GM19351 (cell line): ENCODE results near the gene FMNL3.
"Not testable (repeated sequence)": the region's sequence is repeated elsewhere in the genome, so short reads cannot be mapped to it uniquely, and the experiment has no call there.

Experiments
- ATAC-seq: cut with Tn5 transposase; IDR thresholded peaks from one replicate; pipeline ENCODE4 v1.9.1; 2021; ENCODE audit warnings: mild to moderate bottlenecking, moderate library complexity; ENCODE audit not compliant: unreplicated experiment

Gene FMNL3

DNA sequence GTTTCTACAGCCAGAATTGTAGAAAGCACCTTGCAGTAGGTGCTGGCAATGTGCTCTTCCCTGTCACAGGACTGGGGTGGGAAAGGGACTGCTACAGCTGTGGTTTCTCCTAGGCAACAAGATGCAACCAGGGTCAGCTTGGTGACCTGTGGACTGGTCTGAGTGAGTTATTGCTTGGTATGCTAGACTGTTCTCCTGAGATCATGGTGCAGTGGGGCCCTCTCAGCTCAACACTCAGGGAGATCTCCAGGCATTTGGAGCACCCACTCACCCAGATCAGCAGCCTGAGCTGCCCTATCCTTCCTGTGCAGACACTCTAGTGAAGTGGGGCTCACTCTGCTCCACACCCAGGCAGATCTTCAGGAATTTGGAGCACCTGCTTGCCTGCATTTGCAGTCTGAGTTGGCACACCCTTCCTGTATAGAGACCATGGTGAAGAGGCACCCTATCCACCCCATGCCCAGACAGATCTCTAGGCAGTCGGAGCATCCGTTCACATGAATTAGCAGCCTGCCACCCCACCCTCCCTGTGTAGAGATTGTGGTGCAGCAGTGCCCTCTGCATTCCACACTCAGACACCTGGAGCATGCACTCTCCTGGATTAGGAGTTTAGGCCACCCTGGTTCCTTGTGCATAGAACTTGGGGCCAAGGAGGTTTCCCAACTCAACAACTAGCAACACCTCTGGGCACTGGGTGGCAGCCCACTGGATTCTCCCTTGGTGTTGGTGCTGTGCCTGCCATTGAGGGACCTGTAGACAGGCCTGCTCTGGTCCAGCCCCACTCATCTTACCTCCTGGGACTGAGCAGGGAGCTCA is 97.9 kb downstream of the FMNL3 start:
- ATAC-seq, result no peak

DNA sequence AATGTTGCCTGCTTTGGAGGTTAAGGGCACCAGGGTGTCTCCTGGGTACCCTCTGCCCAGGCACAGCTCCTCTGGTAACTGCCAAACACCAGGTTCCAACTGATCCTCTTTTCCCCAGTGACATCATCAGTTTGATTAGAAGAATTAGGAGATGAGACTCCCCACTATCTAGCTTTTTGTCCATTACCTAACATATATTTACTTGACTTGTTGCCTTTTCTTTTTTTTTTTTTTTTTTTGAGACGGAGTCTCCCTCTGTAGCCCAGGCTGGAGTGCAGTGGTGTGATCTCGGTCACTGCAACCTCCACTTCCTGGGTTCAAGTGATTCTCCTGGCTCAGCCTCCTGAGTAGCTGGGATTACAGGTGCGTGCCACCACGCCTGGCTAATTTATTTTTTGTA is 101.7 kb downstream of the FMNL3 start, which contains the start of gene FAM186B:
Gene FAM186B (minus strand): TSS at position 101 of the 400 bp plus-strand sequence. CDS start 162 bp downstream, outside the sequence.
- ATAC-seq, result not testable (repeated sequence)

GRCh38 chr12:49604856-49605255 is 102.3 kb downstream of the FMNL3 start:
- ATAC-seq, result no peak

- no peak for ATAC-seq
Measured at GRCh38 chr12:49603721-49604120, 103.5 kb downstream of the FMNL3 start.

- ATAC-seq, result no peak
Measured at GRCh38 chr12:49599961-49600360, 107.2 kb downstream of the FMNL3 start.

DNA sequence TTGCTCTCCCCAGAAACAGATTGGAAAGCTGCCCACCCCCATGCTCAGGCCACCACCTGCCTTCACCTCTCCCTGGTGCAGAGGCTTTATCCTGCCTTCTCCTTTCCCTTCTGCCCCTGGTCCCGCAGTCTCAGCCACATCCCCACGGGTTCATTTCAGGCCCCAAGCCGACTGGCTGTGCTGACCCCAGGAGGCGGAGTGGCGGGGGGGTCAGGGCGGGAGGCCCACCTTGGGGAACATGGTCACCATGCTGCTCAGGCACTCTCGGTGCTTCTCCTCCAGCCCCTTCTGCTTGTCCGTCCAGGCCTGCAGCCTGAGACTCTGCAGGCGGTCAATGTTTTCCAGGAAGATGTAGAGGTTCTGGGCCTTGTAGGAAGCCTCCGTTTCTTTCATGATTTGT is 108.7 kb downstream of the FMNL3 start:
- no peak for ATAC-seq

DNA sequence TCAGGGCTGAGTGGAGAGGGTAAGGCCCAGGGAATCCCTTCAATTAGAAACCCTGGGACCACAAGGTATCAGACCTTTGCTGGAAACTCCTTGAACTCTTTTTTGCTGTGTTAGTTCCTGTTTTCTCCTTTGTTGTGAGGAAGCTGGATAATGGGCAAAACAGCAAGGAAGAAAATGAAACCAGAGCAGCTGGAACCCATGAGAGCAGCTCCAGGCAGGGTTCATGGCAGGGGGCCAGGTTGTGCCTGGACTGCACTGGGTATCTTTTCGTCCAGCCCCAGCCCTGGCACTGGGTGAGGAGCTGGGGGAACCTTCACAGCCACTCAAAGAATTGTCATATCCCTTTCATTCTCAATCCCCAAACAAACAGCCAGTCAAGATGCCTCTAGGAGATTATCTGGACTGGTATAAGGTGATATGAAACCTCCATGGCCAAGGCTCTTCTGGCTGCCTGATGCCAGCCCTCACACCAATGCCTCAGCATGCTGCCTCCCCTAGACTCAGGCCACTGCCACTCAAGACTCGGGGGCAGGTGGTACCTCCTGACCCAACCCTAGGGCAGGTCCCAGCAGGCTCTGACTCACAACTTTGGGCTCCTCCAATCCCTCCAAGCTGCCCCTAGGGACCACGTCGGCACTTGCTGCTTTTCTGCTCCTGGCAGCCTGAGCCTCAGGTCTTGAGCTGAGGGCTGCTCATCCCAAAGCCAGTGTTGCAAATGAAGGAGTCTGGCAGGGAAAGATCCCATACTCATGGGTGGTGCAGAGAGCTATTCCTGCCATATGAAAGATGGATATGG is 118.3 kb downstream of the FMNL3 start:
- no peak for ATAC-seq

DNA sequence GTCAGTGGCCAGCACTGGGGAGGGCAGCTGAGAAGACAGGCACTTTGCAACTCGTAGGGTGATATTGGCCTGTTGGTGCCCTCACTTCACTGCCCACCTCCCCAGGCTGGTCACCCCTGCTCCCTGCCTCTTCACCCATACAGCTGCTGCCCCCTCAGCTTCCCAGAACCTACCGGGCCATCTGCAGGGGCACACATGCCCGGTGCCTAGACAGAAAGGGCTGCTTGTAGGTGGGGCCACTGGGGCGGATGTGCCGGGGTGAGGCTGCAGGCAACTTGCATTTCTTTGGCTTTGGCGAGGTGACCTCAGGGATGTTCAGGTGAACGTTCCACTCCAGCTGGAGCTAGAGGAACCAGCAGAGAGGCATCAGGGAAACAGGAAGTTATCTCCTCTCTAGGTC is 118.9 kb downstream of the FMNL3 start:
- ATAC-seq, result no peak

- no peak for ATAC-seq
Measured at GRCh38 chr12:49587174-49587908, 119.9 kb downstream of the FMNL3 start.
